DOHH2 (cell line): ENCODE measurements around the gene SERAC1.

Experiments used
- H3F3A ChIP-seq: fragments of 200-600 bp; sonication (generic), shearing (Covaris generic); 2 replicates; pipeline ENCODE4 v1.6.0; 2016; ENCODE audit warnings: antibody characterized with exemption, mild to moderate bottlenecking; ENCODE audit not compliant: control insufficient read depth, insufficient read depth
- H3K27ac ChIP-seq: fragments of 200-600 bp; sonication (generic); 2 replicates; pipeline ENCODE4 v1.5.1; 2014; ENCODE audit warnings: low read depth, mild to moderate bottlenecking, low read length, moderate library complexity
- H3K27me3 ChIP-seq: fragments of 200-600 bp; sonication (generic); 2 replicates; pipeline ENCODE4 v1.6.1; 2014; ENCODE audit warnings: mild to moderate bottlenecking, low read length, mixed read lengths; ENCODE audit not compliant: control insufficient read depth
- H3K36me3 ChIP-seq: fragments of 200-600 bp; sonication (generic); 2 replicates; pipeline ENCODE4 v1.6.1; 2014; ENCODE audit warnings: mild to moderate bottlenecking, low read length, moderate library complexity, mixed read lengths; ENCODE audit not compliant: control insufficient read depth
- H3K4me1 ChIP-seq: fragments of 200-600 bp; sonication (generic); 2 replicates; pipeline ENCODE4 v1.6.1; 2014; ENCODE audit warnings: mild to moderate bottlenecking, low read length, mixed read lengths; ENCODE audit not compliant: control insufficient read depth
- H3K4me2 ChIP-seq: fragments of 200-600 bp; sonication (generic); 2 replicates; pipeline ENCODE4 v1.6.0; 2014; ENCODE audit warnings: mild to moderate bottlenecking, low read length, moderate library complexity
- H3K4me3 ChIP-seq: fragments of 200-600 bp; sonication (generic); 2 replicates; pipeline ENCODE4 v1.5.1; 2014; ENCODE audit warnings: mild to moderate bottlenecking, low read length, mixed read lengths
- H3K79me2 ChIP-seq: fragments of 200-600 bp; sonication (generic); 2 replicates; pipeline ENCODE4 v1.6.1; 2014; ENCODE audit warnings: mild to moderate bottlenecking, low read length, mixed read lengths; ENCODE audit not compliant: control insufficient read depth
- H3K9me2 ChIP-seq: fragments of 200-600 bp; sonication (generic); replicated peaks from 2 replicates; pipeline ENCODE4 v1.6.1; 2014; ENCODE audit warnings: mild to moderate bottlenecking, low read length, mixed read lengths; ENCODE audit not compliant: control insufficient read depth
- H3K9me3 ChIP-seq: fragments of 200-600 bp; sonication (generic); 2 replicates; pipeline ENCODE4 v1.6.1; 2014; ENCODE audit warnings: antibody characterized with exemption, low read length, mixed read lengths; ENCODE audit not compliant: control insufficient read depth, insufficient read depth
- H4K20me1 ChIP-seq: fragments of 200-600 bp; sonication (generic); 2 replicates; pipeline ENCODE4 v1.6.0; 2014; ENCODE audit warnings: low read depth, mild to moderate bottlenecking, antibody characterized with exemption, low read length, moderate library complexity; ENCODE audit not compliant: control insufficient read depth, insufficient read depth
- EZH2phosphoT487 ChIP-seq: fragments of 200-600 bp; sonication (generic); IDR thresholded peaks from 2 replicates; pipeline ENCODE4 v1.6.1; 2017; ENCODE audit warnings: borderline replicate concordance, mild to moderate bottlenecking, antibody characterized with exemption, low read length, moderate library complexity, mixed read lengths
- TF ChIP-seq, protein P1 (sequence below): fragments of 200-600 bp; sonication (generic); IDR thresholded peaks from one replicate; pipeline ENCODE4 v1.5.1; 2014; ENCODE audit warnings: antibody characterized with exemption, mild to moderate bottlenecking, low read depth, low read length; ENCODE audit not compliant: poor library complexity, severe bottlenecking

Gene SERAC1

GRCh38 chr6:158103228-158103627, 64.8 kb downstream of the SERAC1 start:
- no peaks in the 10 kb centered on the region for H3F3A ChIP-seq
- H3K4me3 ChIP-seq = no peak overlapping the region
- H4K20me1 ChIP-seq = no peaks in the 10 kb centered on the region
- TF ChIP-seq EZH2phosphoT487 = no peak
- TF ChIP-seq, protein P1, sequence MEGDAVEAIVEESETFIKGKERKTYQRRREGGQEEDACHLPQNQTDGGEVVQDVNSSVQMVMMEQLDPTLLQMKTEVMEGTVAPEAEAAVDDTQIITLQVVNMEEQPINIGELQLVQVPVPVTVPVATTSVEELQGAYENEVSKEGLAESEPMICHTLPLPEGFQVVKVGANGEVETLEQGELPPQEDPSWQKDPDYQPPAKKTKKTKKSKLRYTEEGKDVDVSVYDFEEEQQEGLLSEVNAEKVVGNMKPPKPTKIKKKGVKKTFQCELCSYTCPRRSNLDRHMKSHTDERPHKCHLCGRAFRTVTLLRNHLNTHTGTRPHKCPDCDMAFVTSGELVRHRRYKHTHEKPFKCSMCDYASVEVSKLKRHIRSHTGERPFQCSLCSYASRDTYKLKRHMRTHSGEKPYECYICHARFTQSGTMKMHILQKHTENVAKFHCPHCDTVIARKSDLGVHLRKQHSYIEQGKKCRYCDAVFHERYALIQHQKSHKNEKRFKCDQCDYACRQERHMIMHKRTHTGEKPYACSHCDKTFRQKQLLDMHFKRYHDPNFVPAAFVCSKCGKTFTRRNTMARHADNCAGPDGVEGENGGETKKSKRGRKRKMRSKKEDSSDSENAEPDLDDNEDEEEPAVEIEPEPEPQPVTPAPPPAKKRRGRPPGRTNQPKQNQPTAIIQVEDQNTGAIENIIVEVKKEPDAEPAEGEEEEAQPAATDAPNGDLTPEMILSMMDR = no peak
- H3K36me3 ChIP-seq = no peaks in the 10 kb centered on the region
- no peaks in the 10 kb centered on the region for H3K79me2 ChIP-seq
- no peaks in the 10 kb centered on the region for H3K4me1 ChIP-seq
- H3K27me3 ChIP-seq = no peaks in the 10 kb centered on the region
- no peak overlapping the region for H3K27ac ChIP-seq
- H3K9me3 ChIP-seq = no peaks in the 10 kb centered on the region
- no peak overlapping the region for H3K4me2 ChIP-seq
- H3K9me2 ChIP-seq = no peaks in the 10 kb centered on the region

DNA sequence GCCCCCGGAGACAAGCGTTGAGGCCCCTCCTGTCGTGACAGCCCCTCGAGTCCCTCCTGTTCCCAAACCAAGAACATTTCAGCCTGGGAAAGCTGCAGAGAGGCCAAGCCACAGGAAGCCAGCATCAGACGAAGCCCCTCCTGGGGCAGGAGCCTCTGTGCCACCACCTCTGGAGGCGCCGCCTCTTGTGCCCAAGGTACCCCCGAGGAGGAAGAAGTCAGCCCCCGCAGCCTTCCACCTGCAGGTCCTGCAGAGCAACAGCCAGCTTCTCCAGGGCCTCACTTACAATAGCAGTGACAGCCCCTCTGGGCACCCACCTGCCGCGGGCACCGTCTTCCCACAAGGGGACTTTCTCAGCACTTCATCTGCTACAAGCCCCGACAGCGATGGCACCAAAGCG, 72.4 kb downstream of the SERAC1 start:
- Histone ChIP-seq H3K27ac (no peak overlapping the region), H3K36me3 (no peaks in the 10 kb centered on the region), H3K27me3 (no peaks in the 10 kb centered on the region), H3K4me1 (no peaks in the 10 kb centered on the region), H3K4me3 (no peak overlapping the region), H3K9me2 (no peaks in the 10 kb centered on the region), H4K20me1 (no peaks in the 10 kb centered on the region), H3K79me2 (no peaks in the 10 kb centered on the region), H3K4me2 (no peak overlapping the region), H3F3A (no peaks in the 10 kb centered on the region), H3K9me3 (no peaks in the 10 kb centered on the region)
- no peak for TF ChIP-seq EZH2phosphoT487
- TF ChIP-seq, protein P1 = no peak

DNA sequence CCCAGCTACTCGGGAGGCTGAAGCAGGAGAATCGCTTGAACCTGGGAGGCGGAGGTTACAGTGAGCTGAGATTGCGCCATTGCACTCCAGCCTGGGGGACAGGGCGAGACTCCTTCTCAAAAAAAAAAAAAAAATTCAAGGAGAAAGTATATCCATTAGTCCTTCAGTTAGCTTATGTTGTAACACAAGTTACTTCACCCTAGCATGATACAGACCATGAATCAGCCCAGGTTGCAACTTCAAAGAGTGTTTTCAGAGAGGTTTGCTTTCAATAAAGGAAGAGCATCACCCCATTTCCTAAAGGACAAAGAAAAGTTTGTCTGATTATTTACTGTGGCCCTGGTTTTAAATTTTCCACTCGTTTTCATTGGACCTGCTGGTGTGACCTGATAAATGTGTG, 73.0 kb downstream of the SERAC1 start:
- H3K27me3 ChIP-seq = no peaks in the 10 kb centered on the region
- H4K20me1 ChIP-seq = no peaks in the 10 kb centered on the region
- H3K79me2 ChIP-seq = no peaks in the 10 kb centered on the region
- no peaks in the 10 kb centered on the region for H3K36me3 ChIP-seq
- TF ChIP-seq, protein P1 = no peak
- TF ChIP-seq EZH2phosphoT487 = no peak
- no peaks in the 10 kb centered on the region for H3F3A ChIP-seq
- H3K9me3 ChIP-seq = no peaks in the 10 kb centered on the region
- H3K9me2 ChIP-seq = no peaks in the 10 kb centered on the region
- H3K4me2 ChIP-seq = no peak overlapping the region
- no peak overlapping the region for H3K27ac ChIP-seq
- no peaks in the 10 kb centered on the region for H3K4me1 ChIP-seq
- no peak overlapping the region for H3K4me3 ChIP-seq

DNA sequence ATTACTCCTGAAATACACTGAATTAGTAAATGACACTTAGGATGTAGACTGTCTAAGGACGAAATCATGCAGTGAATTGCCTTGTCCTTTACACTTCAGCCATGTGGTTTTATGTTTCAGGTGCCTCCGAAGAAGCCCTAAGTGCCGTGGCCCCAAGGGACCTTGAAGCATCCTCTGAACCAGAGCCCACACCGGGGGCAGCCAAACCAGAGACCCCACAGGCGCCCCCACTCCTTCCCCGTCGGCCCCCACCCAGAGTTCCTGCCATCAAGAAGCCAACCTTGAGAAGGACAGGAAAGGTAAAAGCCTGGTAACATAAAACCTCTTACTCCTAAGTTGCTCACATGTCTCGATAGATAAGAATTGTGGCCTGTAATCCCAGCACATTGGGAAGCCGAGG, 75.3 kb downstream of the SERAC1 start:
- H3K4me2 ChIP-seq = no peak overlapping the region
- H3K9me3 ChIP-seq = no peaks in the 10 kb centered on the region
- H3K4me1 ChIP-seq = no peaks in the 10 kb centered on the region
- no peak for TF ChIP-seq EZH2phosphoT487
- TF ChIP-seq, protein P1 = no peak
- H3K36me3 ChIP-seq = no peaks in the 10 kb centered on the region
- no peaks in the 10 kb centered on the region for H3K9me2 ChIP-seq
- no peaks in the 10 kb centered on the region for H3F3A ChIP-seq
- no peaks in the 10 kb centered on the region for H3K79me2 ChIP-seq
- H3K27me3 ChIP-seq = no peaks in the 10 kb centered on the region
- no peak overlapping the region for H3K27ac ChIP-seq
- H3K4me3 ChIP-seq = no peak overlapping the region
- H4K20me1 ChIP-seq = no peaks in the 10 kb centered on the region
